SW480 (cell line): ENCODE data around the gene MAB21L1.

ENCODE experiments used
- DNase-seq: peaks from one replicate; pipeline ENCODE4 v3.0.0-alpha.2; 2016; ENCODE audit warnings: low spot score

MAB21L1 gene

DNA sequence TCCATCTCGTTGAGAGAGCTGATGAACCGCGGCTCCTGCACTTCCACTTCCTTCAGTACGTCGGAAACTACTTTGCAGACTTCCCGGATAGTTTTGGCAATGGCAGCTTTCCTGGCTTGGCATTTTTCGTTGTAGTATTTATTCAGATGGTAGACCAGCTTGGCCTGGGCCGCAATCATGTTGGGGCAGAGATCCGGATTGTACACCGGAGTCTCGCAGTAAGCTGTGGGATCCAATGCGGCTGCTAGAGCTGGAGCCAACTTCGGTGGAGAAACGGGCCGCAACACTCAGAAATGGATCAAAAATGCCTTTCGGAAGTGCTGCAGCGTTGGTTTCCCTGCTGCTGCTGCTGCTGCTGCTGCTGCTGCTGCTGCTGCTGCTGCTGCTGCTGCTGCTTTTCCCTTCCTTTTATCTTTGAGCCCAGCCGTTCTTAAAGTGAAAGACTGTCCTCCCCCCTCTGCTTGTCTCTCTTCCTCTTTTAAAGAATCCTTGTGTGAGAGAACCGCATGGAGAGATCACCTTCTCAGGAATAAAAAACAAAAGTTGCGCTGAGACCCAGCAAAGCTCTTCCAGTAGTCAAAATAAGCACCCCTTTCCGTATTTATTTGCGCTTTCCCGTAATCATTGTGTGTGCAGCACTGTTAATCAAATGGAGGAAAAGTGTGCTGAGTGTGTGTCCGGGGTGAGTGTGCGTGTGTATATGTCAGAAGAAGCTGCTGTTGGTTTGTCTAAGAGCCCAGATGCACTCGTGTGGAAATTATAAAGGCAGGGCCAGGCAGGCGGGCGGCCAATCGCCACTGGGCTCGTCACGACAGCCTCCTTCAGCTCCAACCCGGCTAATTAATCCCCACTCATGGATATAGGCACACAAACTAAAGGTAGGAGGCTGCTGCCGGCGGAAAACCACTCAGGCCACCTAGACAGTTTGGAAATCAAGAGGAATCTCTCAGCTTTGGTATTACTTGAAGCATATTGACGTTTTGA, at the start of gene MAB21L1:
Gene MAB21L1 (minus strand): TSS at position 730 of the 984 bp plus-strand sequence. CDS start 551 bp downstream, at position 179.
- DNase-seq, result no peak

DNA sequence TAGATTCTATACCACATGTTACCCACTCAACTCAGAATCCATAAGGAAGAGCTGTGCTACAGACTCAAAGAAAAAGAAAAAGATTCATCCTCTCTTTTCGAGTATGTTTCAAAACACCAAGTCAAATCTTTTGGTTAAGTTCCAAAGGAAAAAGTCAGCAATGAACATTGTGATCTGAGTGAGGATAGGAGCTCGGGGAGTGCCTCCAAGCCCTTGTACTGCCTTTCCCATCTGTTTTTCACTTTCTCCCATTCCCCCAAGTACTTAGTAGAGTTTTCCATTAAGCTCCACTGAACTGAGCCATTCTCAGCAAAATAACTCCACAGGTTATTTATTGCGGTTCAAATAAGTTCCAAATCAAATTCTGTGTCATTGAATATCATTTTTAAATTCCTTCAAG, 47.7 kb upstream of the MAB21L1 start:
- DNase-seq, result no peak

DNA sequence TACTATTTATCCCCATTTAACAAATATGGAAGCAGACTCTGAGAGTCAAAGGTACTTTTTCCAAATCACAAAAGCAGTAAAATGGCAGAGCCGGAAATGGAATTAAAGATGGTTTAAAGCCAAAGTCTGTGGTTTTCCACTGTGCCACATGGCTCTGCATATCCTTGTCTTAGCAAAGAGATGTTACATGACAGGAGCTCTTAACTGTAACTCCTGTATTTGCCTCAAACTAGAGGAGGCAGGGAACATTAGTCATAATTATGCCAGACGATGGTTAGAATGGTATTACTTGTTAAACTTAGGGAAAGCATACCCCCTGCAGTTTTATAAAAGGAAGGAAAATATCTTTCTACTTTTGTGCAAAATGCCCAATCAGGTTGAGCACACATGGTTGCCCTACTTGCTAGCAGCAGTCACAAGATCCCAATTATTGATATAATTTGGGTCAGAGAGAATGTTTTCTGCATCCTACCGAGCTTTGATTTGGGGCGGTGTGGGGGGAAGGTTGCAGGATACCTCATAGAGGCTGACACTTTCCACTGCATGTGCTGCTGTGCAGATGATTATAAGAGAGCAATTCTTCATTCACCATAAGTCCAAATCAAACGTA, 42.0 kb upstream of the MAB21L1 start:
- no peak for DNase-seq

DNA sequence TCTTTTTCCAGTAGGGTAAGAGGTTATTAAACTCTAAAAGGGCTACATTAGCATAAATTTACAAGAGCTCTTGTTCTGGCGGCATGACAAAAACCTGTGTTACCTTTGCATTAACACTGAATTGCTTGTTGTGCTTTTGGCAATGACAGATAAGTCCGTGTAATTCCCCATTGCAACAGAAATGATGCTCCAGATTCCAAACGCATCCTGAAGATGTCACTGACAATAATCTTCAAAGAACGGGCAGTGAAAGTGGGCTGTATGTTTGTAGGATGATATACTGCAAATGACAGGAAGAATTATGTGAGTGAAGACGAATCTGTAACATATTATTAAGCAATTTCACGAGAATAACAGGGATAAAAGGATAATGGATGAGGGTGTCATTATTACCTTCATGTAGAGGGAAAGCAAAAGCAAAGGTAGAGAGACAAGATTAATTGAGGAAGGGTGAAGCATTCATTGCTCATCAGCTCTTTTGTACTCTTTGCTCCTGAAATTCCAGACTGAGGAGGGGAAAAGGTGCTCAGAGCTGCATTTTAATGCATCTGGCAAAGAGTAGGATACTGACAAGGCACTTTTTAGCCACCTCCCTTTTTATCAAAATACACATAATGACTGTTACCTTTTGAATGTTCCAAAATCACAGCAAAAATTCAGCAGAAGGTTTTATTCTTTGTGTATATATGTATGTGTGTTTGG, 38.5 kb upstream of the MAB21L1 start:
- DNase-seq, result no peak

DNA sequence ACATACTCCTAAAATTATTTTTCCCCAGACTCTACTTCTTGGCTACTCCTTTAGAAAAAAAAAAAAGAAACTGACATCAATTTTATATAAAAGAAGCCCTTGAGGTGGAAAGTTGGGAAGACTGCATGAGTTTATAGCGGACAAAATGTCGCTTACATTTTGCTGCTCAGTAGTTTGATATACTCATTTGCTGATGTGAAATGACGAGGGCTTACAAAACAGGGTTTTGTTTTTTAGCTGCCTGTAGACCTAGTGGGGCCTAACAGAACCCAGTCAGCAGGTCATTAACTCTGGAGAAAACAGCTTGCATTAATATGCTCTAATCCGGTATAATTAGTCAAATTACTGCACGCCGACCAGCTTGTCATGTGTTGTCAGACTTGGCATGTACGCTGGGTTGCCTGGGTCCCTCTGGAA, 37.6 kb upstream of the MAB21L1 start:
- DNase-seq, result no peak

DNA sequence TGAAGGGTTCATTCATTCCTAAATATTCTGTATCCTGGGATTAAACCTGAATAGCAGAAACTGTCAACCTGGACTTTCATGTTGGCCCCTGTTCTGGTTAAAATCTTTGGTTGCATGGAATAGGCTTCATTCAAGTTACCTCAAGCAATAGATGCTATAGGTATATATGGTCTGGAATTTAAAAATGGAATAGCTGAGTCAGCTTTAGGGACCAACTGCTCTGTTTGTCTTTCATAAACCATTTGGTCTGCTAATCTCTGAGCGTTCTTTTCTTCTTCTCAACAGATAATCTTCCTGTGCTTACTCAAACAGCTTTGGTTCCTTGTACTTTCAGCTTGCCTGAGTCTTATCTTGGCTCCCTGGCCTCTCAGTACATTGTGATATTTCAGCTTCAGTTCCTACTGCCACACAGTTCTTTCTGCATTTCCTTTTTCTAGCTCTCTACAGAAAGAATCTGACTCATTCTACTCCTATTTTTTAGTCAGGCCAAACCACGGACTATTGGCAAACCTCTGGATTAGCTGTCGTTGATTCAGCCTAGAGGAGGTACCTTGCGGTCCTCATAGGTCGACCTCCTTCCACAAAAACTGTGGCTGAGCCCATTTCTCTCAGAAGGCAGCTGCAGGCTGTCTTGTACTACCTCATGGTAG, 35.9 kb upstream of the MAB21L1 start:
- DNase-seq, result no peak

DNA sequence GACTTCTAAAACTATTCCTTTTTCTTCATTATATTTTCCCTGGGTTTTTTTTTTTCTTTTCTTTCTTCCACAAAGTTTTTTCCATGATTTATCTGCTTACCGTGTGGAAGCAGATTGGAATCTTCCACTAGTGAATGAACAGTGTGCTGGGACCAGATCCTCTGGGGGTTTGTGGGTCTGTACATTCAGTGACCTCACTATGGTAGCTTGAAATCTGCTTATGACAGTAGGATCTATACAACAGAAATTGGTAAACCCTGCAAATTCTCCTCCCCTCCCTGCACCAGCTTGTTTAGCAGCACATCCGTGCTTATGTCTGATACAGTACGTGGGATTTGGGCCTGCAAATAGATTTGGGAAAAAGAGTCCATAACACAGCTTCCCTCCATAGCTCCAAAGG, 26.0 kb upstream of the MAB21L1 start:
- no peak for DNase-seq

DNA sequence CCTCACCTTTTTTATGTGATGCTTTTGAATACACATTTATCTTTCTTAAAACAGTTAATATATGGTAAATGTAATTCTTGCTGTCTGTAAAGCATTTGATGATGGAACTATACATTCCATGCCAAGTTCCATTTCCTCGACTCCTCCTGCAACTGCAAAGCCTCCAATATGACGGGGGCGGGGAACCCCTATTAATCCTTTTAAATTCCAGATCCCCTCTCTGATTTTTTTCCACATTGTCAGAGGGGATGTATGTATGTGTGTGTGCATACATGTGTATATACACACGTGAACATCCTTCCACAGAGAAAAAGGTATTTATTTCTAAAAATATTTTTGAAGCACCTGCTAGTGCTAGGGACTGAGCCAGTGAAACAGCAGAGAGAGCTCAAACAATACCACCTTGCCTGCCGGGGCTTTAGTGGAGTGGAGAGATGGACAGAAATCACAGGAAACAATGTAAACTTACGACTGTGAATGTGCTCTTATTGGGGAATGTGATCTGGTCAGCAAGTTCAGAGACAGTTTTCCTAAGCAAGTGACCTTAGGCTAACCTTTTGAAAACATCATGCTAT, 25.3 kb upstream of the MAB21L1 start:
- DNase-seq, result no peak

DNA sequence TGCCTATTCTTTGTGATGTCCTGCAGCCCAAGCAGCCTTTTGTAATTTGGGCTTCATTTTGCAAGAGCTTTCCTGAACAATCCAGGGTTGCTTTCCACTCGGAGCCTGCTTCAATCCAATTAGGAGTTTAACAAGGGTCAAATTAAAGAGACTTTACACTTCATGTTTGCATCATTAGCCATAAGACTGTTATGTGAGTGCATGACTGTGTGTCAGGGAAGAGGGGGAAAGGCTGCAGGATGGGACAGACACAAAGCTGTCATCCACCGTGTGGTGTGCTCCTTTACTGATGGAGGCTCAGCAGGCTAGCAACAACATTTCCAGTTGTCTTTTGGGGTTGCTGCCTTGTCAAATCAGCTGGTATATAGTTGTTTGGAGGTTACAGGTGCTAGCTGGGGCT, 23.7 kb upstream of the MAB21L1 start:
- no peak for DNase-seq

DNA sequence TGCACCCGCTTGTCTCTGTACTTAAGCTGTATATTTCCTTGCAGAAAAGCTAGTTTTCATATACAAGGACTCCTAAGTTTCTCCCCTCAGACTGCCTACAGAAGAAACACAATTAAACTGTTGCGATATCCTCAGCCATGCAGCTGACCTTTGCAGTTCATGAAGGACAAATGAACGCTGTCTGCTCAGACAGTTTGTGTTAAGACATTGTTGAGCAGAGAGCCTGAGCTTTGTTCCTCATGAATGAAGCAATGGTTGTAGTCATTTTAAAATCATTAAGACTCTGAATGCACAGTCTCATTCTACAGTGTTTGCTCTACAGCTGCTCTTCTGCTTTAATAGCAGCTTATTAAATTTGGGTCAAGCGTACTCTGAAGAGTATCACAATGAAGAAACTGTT, 23.2 kb upstream of the MAB21L1 start:
- no peak for DNase-seq

DNA sequence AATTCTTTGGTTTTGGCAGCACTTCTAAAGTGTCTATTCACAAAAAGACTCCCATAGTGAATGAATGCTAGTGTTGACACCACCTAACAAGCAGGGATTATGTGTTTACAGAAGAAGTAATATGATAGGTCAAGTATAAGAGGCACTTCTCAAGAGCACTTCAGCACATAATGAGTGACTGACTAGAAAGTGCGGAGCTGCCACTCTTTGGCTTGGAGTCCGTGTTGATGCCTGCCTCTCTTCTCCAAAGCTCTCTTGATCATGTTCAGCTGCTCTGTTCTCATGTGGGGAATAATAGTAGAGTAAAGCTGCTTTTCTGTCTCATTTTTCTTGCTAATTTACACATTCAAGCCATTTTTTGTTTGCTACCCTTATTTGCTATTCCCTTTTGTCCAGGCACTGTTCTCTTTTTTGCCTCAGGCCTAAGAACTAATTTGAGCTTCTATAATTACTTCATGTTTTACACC, 22.7 kb upstream of the MAB21L1 start:
- DNase-seq, result no peak

DNA sequence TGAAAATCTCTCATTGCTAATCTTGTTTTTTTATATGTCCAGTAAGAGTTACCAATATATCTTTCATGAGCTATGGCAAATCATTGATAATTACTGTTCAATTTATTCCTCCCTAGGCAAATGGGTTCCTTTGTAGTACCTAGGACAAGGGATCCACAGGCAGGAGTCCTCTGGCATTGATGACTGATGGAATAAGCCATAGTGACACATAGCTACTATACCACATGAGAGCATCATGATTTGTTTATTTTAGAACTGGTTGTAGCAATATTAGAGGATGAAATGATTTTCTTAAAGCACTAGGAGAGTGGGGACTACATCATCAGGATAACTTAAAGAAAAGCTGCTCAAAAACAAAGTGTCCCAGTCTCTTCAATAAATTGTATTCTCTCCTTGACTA, 21.7 kb upstream of the MAB21L1 start:
- no peak for DNase-seq

DNA sequence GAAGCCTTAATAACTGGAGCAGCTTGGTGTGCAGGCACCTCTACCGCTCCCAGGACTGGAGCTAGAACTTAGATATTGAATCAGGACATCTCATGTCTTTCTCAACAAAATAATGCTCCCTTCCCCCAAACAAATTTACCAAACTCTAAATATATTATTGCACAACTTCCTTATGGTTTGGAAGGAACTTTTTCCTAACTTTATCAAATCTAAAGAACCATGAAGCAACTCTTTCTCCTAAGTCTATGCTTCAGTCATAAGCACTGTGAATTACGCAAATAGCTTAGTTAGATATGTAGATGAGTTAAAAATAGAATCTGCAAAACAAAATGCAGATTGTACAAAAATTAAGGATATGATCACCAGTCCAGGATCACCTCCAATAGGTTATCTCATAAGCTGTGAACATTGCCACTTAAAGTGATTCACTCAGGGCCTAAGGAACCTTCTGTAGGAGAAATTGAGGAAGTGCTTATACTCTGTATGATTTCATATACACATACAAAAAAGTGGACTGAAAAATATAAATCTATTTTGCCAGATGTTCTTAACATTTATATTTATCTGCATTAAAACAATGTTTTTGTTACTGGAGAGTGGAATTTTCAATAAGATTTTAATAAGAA, 20.4 kb upstream of the MAB21L1 start:
- DNase-seq, result no peak

DNA sequence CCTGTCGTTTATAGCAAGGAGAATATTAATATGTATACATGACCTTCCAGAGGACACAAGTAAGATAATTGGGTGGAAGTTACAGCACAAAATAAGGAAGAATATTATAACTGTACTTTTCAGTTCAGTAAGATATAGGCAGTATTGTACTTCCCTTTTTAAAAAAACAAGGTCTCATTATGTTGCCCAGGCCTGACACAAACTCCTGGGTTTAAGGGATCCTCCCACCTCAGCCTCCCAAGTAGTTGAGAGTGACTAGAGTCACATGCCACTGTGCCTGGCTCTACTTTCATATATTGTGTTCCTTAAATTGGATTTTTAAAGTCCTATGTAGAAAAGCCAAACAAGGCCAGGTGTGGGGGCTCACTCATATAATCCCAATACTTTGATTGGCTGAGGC, 19.5 kb upstream of the MAB21L1 start:
- no peak for DNase-seq

DNA sequence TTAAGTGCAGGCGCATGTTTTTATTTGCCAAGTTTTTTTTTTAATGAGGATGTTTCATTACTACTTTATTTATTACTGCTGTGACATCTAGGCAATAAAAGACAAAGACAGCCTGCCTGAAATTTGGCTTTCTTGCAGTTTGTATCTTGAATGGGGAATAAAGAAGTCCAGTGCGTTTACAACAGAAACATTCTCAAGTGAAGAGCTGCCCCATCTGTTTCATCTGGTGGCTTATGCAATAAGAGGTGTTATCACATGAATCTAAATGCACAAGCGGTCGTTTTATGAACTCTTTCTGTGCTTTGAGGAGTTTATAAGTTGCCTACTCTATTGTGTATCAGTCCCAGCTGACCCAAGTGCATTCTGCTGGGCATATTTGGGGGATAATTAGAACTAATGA, 12.6 kb upstream of the MAB21L1 start:
- DNase-seq, result no peak

DNA sequence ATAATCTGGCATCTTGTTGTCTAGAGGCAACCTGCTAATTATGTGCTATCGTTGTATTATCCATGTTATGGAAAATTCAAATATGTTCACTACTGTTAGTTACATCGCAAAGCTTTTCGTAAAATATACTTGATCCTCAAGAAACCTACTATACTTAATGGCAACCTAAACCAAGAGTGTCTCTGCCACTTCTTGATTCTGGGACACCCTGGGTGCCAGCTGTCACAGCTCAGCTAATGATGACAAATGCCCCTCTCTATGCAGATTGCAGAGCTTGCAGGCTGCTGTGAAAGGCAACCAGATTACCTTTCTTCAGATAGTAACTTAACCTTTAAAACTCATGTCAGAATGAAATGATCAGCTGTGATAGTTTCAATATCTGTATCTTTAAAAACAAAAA, 8.9 kb upstream of the MAB21L1 start:
- DNase-seq, result no peak

DNA sequence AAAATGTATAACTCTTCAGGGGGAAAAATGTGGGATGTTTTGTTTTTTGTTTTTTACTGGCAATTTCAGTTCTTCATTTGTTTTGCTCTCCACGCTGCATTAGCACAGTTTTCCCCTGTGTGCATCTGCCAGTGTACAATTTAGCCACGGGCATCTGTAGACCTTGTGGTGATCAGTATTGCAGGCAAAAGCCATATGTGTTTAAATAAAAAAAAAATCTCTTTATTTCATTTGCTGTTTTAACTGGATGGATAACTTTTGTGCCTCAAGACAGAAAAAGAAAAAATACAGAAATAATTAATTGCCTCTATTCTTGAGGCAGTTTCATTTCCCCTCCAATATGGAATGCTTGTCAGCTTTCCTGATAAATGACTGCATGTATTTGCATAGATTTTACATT, 7.9 kb upstream of the MAB21L1 start:
- no peak for DNase-seq

DNA sequence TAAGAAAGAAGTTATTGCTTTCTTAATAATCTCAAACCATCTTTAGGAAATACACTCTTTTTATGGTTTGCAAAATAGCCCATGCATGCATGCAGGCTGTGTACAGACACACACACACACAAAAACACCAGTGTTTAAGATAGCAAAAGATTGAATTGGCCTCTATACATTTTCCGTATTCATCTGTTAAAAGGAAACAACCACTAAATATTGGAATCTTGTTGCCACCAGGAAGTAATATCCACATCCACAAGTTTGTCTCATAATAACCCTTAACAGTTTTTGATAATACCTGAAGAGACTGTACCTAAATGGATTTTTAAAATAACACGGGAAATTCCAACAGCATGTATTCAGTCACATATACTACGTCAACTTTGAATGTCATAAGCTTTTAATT, 7.3 kb upstream of the MAB21L1 start:
- no peak for DNase-seq

DNA sequence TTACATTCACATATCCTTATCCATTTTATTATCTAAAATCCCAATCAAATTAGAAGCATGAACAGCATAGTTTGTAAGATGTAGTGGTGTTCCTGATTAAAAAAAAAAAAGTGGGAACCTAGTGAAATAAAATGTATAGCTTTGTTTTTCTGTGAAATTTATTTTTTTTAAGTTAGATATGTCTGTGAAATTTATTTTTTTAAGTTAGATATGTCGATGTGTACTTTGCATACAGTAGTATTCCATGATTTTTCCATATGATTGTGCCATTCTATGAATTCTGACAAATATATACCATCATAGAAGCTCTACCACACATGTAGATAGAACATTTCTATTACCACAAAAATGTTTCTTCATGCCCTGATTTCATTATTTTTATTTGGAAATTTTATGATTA, 6.0 kb upstream of the MAB21L1 start:
- no peak for DNase-seq

DNA sequence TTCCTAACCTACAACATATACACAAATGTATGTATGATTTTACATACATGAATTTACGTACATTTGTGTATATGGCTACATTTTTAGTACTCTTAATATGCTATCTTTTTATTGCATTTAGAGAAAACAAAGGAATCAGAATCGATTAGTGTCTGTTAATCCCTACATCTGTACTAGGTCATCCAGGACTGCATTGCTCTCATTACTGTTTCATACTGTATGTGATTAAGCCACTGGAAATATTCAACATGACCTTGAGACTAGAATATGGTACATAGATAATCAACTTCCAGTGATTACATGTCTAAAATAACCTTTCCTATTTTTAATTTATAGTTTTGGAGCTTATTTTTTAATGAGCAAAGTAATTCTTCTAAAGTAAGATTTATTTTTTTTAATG, 5.3 kb upstream of the MAB21L1 start:
- DNase-seq, result no peak

DNA sequence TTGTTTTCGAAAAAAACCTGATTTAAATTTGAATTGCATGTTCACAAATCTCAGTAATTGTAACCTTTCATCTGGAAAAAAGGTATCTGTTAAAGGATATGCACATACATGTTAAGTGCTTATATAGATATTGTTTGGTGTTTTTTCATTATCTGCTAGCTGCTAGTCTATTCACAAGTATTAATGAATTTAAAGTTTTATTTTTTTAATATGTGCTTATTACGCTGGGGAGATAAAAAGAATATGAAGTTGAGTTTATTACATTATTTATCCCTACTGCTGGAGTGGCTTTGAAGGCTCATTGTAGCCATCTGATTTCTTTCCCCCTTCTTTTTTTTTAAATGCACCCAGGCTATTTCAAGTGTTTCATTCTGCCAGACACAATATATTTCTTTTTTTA, 3.9 kb upstream of the MAB21L1 start:
- no peak for DNase-seq
